HG03457 (cell line): ENCODE data around the gene NCOA1.

Source experiments
- ATAC-seq: cut with Tn5 transposase; IDR thresholded peaks from one replicate; pipeline ENCODE4 v1.9.1; 2021; ENCODE audit warnings: moderate number of reproducible peaks; ENCODE audit not compliant: unreplicated experiment

The NCOA1 gene

DNA sequence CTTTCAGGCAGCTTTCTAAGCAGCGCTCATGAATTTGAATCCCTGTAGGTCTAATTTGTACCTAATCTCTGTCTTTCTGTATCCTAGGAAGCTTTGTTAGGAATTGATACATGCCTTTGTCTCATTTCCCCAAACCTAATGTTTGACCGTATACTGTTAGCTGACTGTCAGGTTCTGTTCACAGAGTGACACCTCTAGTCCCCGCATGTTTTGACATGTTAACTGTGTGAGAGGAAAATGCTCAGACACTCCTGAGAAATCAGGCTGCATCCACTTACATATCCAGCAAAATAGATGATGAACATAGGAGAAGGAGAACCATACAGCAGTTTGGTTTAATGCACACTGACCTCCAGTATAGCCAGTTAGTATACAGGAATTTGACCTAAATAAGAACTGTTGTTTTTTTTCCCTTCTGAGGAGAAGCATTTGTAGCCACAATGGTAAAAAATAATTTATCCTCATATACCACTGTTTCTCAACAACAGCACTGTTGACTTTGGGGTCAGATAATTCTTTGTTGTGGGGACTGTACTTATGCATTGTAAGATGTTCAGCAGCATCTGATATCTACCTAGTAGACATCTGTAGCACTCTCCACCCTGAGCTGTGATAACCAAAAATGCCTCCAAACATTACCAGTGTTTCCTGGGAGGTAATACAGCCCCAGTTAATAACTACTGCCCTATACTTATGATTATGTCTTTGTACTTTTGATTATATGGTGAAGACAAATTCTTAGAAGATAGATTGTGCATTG, 130.9 kb downstream of the NCOA1 start:
- ATAC-seq: no peak

DNA sequence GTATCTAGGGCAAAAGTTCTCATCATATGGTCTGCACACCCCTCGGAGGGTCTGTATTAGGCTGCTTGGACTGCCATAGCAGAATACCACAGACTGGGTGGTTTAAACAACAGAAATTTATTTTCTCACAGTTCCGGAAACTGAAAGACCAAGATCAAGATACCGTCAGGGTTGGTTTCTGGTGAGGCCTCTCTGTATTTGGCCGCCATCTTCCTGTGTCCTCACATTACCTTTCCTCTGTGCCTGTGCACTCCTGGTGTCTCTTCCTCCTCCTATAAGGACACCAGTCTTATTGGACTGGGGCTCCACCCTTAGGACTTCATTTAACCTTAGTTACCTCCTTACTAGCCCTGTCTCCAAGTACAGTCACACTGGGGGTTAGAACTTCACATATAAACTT, 132.5 kb downstream of the NCOA1 start:
- ATAC-seq: no peak

GRCh38 chr2:24625728-24626127, 134.7 kb downstream of the NCOA1 start:
- no peak for ATAC-seq

DNA sequence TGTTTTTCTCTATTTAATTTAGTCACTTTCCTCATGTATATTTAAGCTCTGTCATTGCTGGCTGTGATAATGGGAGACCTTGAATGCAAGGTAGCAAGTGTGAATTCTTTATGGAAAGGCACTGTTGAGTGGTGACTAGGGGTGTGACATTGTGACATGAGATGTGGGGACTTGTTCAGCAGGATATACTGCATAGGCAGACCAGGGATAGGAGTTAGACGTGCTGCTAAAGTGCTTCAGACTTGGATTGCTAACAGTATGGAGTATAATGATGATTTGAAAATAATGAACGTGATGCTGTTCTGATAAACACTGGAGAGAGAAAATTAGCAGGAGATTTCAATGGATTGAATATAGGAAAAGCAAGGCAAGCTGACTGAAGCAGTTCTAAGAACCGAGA, 135.1 kb downstream of the NCOA1 start:
- no peak for ATAC-seq

GRCh38 chr2:24628746-24629145, 137.7 kb downstream of the NCOA1 start:
- no peak for ATAC-seq

- ATAC-seq: no peak
Measured at GRCh38 chr2:24632172-24632571, 141.1 kb downstream of the NCOA1 start.

- no peak for ATAC-seq
Measured at GRCh38 chr2:24635181-24635580, 144.1 kb downstream of the NCOA1 start.

GRCh38 chr2:24638568-24638967, 147.5 kb downstream of the NCOA1 start:
- ATAC-seq: no peak

DNA sequence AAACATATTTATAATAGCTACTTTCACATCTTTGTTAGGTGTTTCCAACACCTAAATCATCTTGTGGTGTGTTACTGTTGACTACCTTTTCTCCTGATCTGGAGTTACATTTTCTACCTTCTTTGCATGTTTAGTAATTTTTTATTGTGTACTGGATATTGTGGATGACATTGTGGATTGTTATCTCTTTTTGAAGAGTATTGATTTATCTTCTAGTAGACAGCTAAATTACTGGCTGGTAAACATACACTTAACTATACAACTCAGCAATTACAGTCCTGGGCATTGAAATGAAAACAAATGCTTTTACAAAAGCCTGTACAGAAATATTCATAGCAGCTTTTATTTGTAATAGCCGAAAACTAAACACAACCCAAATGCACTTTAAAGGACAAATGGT, 151.3 kb downstream of the NCOA1 start:
- ATAC-seq: no peak

DNA sequence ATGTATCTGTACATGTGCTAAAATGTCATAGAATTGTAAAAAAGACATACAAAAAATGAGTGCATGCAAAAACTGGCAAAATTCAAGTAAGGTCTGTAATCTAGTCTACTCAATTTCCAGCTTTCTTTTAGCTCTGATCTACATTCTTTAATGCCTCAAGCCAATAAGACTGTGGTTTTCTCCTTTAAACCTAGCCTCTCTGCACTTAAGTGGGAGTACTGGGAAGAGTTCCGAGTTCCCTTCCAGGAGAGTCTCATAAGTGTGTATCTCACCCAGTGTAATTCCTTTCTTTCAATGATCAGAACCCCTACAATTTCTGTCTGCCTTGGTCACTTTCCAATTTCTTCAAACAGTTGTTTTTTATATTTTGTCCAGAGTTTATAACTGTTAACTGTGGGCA, 152.0 kb downstream of the NCOA1 start:
- no peak for ATAC-seq

GRCh38 chr2:24644032-24644431, 153.0 kb downstream of the NCOA1 start:
- no peak for ATAC-seq

DNA sequence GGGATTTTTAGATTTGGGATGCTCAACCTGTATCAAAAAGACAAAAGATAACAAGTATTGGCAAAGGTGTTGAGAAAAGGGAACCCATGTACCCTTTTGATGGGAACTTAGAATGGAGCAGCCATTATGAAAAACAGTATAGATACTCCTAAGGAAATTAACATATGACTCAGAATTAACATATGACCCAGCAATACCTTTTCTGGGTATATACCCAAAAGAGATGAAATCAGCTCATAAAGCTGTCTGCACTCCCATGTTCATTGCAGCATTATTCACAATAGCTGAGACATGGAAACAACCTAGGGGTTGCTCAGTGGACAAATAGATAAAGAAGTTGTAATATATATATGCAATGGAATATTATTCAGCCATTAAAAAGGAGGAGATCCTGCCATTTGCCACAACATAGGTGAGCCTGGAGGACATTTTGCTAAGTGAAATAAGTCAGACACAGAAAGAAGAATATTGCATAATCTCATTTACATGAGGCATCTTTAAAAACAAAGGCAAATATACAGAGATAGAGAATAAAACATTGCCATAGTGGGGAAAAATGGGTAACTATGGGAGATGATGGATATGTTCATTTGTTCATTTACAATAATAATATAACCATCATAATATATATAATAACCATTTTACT, 160.1 kb downstream of the NCOA1 start:
- no peak for ATAC-seq

GRCh38 chr2:24651643-24652003, 160.6 kb downstream of the NCOA1 start:
- no peak for ATAC-seq

DNA sequence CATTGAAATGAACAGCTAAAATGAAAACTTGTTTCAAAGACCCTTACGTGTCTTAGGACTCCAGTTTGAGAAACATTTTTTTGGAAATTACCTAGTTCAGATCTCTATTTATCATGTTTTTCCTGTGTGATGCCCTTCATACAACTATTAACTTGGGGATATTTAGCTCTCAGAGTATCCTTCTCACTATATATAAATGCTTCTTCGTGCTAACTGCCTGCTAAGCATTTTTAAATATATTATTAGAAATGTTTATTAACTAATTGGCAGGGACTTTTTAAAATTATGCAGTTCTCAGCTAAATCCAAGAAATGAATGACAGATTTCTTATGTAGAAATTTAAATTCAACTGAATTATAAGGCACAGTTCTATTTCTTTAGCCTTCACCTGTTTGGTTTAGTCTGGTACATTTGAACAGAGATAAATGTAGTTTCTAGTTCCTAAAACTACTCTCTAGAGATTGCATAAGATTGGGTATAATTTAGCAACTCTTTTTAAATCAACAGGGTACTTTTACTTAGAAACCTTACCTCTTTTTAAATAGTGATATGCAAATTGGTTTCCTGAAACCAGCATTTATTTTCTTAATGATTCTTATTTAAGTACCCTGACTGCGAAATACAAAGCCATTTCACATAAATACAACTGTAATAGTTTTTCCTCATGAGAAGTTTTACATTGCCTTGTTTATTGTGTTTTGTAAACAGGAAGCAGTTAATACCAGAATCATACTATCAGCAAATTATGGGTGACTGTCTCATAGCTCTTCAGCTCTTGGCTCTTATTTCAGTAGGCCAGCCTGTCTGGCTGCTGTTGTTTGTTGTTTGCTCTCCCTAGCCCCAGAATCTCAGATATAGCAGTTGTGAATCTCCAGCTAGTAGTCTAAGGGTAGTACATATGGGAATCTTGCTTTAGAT, 161.5 kb downstream of the NCOA1 start:
- ATAC-seq: no peak

DNA sequence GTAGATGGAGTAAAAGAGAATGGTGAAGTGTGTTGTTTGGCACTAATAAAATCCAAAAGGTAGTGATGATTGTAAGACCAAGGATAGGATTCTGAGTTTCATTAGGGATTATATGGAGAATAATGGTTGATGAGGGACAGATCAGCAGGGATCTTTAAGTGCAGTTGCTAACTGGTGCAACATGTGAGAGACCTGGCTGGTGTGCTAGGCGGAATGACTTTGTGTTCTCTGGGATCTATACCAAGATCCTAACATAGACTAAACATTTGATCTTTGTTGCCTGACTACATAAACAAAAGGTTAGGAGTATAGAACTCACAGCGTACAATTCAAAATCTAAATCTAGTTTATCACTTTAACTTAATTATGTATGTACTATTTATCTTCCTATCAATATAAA, 166.8 kb downstream of the NCOA1 start:
- ATAC-seq: no peak

GRCh38 chr2:24658531-24659202, 167.6 kb downstream of the NCOA1 start:
- no peak for ATAC-seq

DNA sequence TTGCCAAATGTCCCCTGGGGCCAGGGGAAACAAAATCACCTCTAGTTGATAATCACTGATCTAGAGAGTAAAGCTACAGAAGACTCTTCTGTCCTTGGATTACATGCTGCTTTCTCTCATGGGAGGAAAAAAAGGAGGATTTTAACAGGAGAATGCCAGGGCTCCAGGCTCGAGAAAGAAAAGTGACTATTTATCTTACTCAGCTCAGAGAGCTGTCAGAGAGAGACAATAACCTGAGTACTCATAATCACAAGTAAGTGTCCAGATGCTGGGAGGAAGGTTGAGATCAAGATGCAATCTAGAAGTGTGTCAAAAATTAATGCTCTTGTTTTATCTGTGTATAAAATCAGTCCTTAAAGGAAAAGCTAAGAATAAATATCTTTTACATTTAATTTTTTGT, 168.8 kb downstream of the NCOA1 start:
- ATAC-seq: no peak

DNA sequence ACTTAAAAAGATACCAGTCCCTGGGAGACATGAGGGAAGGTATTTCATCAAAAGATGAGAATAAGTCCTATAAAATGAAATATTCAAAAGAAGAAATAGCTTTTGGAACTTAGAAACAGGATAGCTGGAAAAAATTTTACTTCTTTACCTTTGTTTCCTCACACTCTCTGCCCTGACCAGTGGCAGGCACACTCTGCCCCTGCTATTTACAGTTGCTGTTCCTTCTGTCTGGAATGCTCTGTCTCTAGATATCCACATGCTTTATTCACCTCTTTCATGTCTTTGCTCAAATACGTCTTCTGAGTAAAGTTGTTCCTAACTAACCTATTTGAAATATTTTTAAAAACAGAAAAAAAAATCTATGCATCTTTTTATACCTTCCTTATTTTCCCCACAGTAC, 176.5 kb downstream of the NCOA1 start:
- ATAC-seq: no peak

GRCh38 chr2:24671230-24671629, 180.2 kb downstream of the NCOA1 start:
- no peak for ATAC-seq

- no peak for ATAC-seq
Measured at GRCh38 chr2:24672589-24672988, 181.5 kb downstream of the NCOA1 start.

DNA sequence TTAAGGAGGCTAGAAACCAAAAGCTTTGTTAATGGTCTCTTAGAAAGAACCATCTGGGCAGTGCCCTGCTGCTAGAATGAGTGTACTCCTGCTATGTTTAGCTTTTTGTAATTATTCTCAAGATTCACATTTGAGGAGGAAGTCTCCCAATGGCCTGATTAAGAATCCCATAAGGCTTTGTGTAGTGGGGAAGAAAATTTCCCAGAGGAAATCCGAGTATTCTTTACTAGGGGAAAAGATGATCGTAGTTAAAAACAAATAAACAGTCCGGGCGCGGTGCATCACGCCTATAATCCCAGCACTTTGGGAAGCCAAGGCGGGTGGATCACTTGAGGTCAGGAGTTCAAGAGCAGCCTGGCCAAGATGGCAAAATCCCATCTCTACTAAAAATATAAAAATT, 184.3 kb downstream of the NCOA1 start:
- no peak for ATAC-seq
